Kidney tubule cell (primary cell): ENCODE measurements around the gene ERC1.
A peak's percentile ranks its signal among the peaks of the same experiment; 100 is the strongest.

ENCODE experiments used
- DNase-seq: peaks from one replicate; pipeline ENCODE4 v3.0.0-alpha.2; 2018; ENCODE audit warnings: low spot score

ERC1 gene

GRCh38 chr12:1515428-1515827 lies 524.4 kb downstream of the ERC1 start:
- DNase-seq: no peak

GRCh38 chr12:1517007-1517406 lies 526.0 kb downstream of the ERC1 start:
- peak; percentile 73 for DNase-seq

GRCh38 chr12:1517734-1518525 lies 526.9 kb downstream of the ERC1 start:
- no peak for DNase-seq

GRCh38 chr12:1518591-1519516 lies 527.8 kb downstream of the ERC1 start:
- peak; percentile 93 for DNase-seq

GRCh38 chr12:1519642-1520041 lies 528.6 kb downstream of the ERC1 start:
- DNase-seq: no peak

GRCh38 chr12:1523046-1523445 lies 532.0 kb downstream of the ERC1 start:
- DNase-seq: no peak

- no peak for DNase-seq
These were observed 532.6 kb downstream of the ERC1 start for GRCh38 chr12:1523558-1524050.

- DNase-seq: no peak
These were observed 534.8 kb downstream of the ERC1 start for GRCh38 chr12:1525858-1526257.

GRCh38 chr12:1527789-1528188 lies 536.8 kb downstream of the ERC1 start:
- peak; percentile 91 for DNase-seq

- no peak for DNase-seq
These were observed 537.8 kb downstream of the ERC1 start for GRCh38 chr12:1528791-1529190.

- no peak for DNase-seq
These were observed 538.3 kb downstream of the ERC1 start for GRCh38 chr12:1529228-1529861.

GRCh38 chr12:1529862-1530591 lies 539.0 kb downstream of the ERC1 start:
- peak; percentile 54 for DNase-seq

- no peak for DNase-seq
These were observed 539.6 kb downstream of the ERC1 start for GRCh38 chr12:1530592-1531152.

GRCh38 chr12:1531153-1531653 lies 540.2 kb downstream of the ERC1 start:
- no peak for DNase-seq

GRCh38 chr12:1531654-1532374 lies 540.8 kb downstream of the ERC1 start:
- no peak for DNase-seq

GRCh38 chr12:1532375-1533165 lies 541.5 kb downstream of the ERC1 start:
- DNase-seq: no peak

- DNase-seq: no peak
These were observed 542.2 kb downstream of the ERC1 start for GRCh38 chr12:1533205-1533601.

- peak; percentile 63 for DNase-seq
These were observed 542.7 kb downstream of the ERC1 start for GRCh38 chr12:1533602-1534304.

GRCh38 chr12:1534748-1535147 lies 543.7 kb downstream of the ERC1 start:
- DNase-seq: peak; percentile 73
